ENCODE data around the gene CMTR1.

DNA sequence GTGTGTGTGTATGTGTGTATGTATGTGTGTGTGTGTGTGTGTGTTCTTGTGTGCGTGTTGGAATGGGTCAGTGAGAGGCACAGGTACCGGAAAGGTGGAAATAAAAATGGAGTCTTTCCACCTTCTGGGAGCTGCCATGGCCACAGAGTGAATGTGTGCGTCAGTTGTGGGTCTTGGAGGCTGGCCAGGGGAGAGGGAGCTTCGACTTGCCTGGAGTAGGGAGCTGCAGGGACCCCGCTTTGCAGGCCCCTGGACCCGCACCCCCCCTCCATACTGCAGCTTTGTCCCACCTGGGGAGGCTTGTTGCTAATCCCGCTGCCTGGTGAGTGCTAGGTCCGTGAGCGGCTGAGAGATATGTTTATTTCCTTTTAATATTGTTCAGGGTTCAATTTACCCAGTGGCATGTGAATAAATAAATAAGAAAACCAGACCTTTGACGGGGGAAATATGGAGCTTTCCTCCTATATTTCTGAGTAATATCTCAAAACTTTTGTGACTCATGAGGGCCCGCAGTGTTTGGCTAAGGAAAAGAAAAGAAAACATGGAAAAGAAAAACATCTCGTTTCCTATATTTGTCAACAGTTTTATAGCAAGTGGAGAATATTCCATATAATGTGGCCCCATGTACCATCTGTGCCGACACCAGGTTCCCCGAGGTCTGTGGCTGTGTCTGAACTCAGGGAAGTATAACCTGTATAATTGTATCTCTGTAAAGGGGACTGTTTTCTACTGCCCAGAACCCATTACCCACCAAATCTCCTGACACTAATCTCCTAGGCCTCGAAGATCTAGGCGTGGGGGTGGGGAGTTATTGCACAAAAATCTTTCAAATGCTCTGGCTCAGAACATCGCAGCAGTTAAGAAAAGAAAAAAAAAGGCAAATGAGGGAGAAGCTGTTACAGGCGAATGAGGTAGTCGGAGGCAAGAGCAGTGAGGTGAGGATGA, 91.3 kb downstream of the CMTR1 start:
- TF ChIP-seq ZNF354C (tag by site-specific recombination; IDR thresholded peaks at IDR 0.05; ENCODE audit: borderline replicate concordance, low read depth) (no peak), BCL11B (tag by site-specific recombination; IDR thresholded peaks at IDR 0.05; ENCODE audit: low read depth) (no peak), ZNF792 (tag by site-specific recombination; IDR thresholded peaks at IDR 0.05) (no peak), BCL11A (tag by site-specific recombination; IDR thresholded peaks at IDR 0.05; ENCODE audit: low read depth) (no peak), ZNF23 (tag by site-specific recombination; IDR thresholded peaks at IDR 0.05; ENCODE audit: borderline replicate concordance) (no peak)
- TF ChIP-seq, protein P1, sequence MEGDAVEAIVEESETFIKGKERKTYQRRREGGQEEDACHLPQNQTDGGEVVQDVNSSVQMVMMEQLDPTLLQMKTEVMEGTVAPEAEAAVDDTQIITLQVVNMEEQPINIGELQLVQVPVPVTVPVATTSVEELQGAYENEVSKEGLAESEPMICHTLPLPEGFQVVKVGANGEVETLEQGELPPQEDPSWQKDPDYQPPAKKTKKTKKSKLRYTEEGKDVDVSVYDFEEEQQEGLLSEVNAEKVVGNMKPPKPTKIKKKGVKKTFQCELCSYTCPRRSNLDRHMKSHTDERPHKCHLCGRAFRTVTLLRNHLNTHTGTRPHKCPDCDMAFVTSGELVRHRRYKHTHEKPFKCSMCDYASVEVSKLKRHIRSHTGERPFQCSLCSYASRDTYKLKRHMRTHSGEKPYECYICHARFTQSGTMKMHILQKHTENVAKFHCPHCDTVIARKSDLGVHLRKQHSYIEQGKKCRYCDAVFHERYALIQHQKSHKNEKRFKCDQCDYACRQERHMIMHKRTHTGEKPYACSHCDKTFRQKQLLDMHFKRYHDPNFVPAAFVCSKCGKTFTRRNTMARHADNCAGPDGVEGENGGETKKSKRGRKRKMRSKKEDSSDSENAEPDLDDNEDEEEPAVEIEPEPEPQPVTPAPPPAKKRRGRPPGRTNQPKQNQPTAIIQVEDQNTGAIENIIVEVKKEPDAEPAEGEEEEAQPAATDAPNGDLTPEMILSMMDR (tag by site-specific recombination; IDR thresholded peaks at IDR 0.05) = no peak
- TF ChIP-seq, protein P2, sequence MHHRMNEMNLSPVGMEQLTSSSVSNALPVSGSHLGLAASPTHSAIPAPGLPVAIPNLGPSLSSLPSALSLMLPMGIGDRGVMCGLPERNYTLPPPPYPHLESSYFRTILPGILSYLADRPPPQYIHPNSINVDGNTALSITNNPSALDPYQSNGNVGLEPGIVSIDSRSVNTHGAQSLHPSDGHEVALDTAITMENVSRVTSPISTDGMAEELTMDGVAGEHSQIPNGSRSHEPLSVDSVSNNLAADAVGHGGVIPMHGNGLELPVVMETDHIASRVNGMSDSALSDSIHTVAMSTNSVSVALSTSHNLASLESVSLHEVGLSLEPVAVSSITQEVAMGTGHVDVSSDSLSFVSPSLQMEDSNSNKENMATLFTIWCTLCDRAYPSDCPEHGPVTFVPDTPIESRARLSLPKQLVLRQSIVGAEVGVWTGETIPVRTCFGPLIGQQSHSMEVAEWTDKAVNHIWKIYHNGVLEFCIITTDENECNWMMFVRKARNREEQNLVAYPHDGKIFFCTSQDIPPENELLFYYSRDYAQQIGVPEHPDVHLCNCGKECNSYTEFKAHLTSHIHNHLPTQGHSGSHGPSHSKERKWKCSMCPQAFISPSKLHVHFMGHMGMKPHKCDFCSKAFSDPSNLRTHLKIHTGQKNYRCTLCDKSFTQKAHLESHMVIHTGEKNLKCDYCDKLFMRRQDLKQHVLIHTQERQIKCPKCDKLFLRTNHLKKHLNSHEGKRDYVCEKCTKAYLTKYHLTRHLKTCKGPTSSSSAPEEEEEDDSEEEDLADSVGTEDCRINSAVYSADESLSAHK (tag by site-specific recombination; IDR thresholded peaks at IDR 0.05) = no peak
- TF ChIP-seq, protein P3, sequence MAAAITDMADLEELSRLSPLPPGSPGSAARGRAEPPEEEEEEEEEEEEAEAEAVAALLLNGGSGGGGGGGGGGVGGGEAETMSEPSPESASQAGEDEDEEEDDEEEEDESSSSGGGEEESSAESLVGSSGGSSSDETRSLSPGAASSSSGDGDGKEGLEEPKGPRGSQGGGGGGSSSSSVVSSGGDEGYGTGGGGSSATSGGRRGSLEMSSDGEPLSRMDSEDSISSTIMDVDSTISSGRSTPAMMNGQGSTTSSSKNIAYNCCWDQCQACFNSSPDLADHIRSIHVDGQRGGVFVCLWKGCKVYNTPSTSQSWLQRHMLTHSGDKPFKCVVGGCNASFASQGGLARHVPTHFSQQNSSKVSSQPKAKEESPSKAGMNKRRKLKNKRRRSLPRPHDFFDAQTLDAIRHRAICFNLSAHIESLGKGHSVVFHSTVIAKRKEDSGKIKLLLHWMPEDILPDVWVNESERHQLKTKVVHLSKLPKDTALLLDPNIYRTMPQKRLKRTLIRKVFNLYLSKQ (tag by site-specific recombination; IDR thresholded peaks at IDR 0.05; ENCODE audit: borderline replicate concordance) = no peak
- TF ChIP-seq, protein P4, sequence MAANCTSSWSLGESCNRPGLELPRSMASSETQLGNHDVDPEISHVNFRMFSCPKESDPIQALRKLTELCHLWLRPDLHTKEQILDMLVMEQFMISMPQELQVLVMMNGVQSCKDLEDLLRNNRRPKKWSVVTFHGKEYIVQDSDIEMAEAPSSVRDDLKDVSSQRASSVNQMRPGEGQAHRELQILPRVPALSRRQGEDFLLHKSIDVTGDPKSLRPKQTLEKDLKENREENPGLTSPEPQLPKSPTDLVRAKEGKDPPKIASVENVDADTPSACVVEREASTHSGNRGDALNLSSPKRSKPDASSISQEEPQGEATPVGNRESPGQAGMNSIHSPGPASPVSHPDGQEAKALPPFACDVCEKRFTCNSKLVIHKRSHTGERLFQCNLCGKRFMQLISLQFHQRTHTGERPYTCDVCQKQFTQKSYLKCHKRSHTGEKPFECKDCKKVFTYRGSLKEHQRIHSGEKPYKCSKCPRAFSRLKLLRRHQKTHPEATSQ (tag by site-specific recombination; IDR thresholded peaks at IDR 0.05) = no peak
- TF ChIP-seq, protein P5, sequence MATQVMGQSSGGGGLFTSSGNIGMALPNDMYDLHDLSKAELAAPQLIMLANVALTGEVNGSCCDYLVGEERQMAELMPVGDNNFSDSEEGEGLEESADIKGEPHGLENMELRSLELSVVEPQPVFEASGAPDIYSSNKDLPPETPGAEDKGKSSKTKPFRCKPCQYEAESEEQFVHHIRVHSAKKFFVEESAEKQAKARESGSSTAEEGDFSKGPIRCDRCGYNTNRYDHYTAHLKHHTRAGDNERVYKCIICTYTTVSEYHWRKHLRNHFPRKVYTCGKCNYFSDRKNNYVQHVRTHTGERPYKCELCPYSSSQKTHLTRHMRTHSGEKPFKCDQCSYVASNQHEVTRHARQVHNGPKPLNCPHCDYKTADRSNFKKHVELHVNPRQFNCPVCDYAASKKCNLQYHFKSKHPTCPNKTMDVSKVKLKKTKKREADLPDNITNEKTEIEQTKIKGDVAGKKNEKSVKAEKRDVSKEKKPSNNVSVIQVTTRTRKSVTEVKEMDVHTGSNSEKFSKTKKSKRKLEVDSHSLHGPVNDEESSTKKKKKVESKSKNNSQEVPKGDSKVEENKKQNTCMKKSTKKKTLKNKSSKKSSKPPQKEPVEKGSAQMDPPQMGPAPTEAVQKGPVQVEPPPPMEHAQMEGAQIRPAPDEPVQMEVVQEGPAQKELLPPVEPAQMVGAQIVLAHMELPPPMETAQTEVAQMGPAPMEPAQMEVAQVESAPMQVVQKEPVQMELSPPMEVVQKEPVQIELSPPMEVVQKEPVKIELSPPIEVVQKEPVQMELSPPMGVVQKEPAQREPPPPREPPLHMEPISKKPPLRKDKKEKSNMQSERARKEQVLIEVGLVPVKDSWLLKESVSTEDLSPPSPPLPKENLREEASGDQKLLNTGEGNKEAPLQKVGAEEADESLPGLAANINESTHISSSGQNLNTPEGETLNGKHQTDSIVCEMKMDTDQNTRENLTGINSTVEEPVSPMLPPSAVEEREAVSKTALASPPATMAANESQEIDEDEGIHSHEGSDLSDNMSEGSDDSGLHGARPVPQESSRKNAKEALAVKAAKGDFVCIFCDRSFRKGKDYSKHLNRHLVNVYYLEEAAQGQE (tag by site-specific recombination; IDR thresholded peaks at IDR 0.05) = no peak
